ENCODE measurements around the gene IGF1R. TPM values are rescaled to one million over a fixed set of nuclear protein-coding genes. Genes with fewer than 3 reads are reported as not detected.

Gene IGF1R
- total RNA-seq, 2 experiments from 2014 or later: 21.5 to 23.4 TPM

GRCh38 chr15:98621021-98621420 is 27.3 kb upstream of the IGF1R start:
- POLR2A ChIA-PET: no interaction called here
- Mint-ChIP-seq H3K27me3 (peaks cover 50% of the 10 kb centered on the region), H3K4me3 (no peak overlapping the region), H3K36me3 (no peaks in the 10 kb centered on the region), H3K4me1 (no peaks in the 10 kb centered on the region), H3K27ac (no peak overlapping the region), H3K9me3 (no peaks in the 10 kb centered on the region)
- ATAC-seq (ENCODE audit: low read depth) (no peak), DNase-seq (no peak)

GRCh38 chr15:98625614-98626013 is 22.7 kb upstream of the IGF1R start:
- no peaks in the 10 kb centered on the region for H3K36me3 Mint-ChIP-seq

DNA sequence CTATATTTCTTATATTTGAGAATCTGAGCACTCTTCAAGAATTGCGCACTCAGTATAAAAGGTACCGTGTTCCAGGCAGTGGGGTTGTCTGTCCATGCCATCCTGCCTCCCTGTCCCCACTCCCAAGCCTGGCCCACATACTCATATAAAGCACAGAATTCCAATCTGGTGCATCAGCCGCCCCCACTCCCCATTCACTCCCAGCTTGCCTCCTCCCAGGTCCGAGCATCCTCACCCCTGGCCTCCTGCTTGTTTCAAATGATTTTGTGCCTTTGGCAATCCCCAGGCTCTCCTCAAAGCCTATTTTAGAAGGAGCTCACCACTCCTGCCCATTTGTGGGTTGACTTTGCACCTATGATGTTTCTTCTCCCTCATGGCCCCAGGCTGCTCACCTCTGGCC is 22.2 kb upstream of the IGF1R start:
- H3K9me3 Mint-ChIP-seq: no peaks in the 10 kb centered on the region
- H3K4me3 Mint-ChIP-seq: no peak overlapping the region
- POLR2A ChIA-PET: no interaction called here
- H3K27ac Mint-ChIP-seq: no peak overlapping the region
- H3K4me1 Mint-ChIP-seq: no peaks in the 10 kb centered on the region
- no peaks in the 10 kb centered on the region for H3K36me3 Mint-ChIP-seq
- peaks cover 58% of the 10 kb centered on the region for H3K27me3 Mint-ChIP-seq
- DNase-seq: no peak
- ATAC-seq (ENCODE audit: low read depth): no peak

More at GRCh38 chr15:98625614-98626013, 22.7 kb upstream of the IGF1R start:
- DNase-seq: no peak
- no peaks in the 10 kb centered on the region for H3K4me1 Mint-ChIP-seq
- H3K27ac Mint-ChIP-seq: no peak overlapping the region
- ATAC-seq (ENCODE audit: low read depth): no peak
- POLR2A ChIA-PET: no interaction called here
- H3K9me3 Mint-ChIP-seq: no peaks in the 10 kb centered on the region
- peaks cover 63% of the 10 kb centered on the region for H3K27me3 Mint-ChIP-seq
- no peak overlapping the region for H3K4me3 Mint-ChIP-seq

GRCh38 chr15:98628216-98628615 is 20.1 kb upstream of the IGF1R start:
- no peak overlapping the region for H3K4me3 Mint-ChIP-seq
- POLR2A ChIA-PET: no interaction called here
- no peak for ATAC-seq (ENCODE audit: low read depth)
- peaks cover 47% of the 10 kb centered on the region for H3K27me3 Mint-ChIP-seq
- no peaks in the 10 kb centered on the region for H3K4me1 Mint-ChIP-seq
- no peaks in the 10 kb centered on the region for H3K9me3 Mint-ChIP-seq
- no peaks in the 10 kb centered on the region for H3K36me3 Mint-ChIP-seq
- no peak overlapping the region for H3K27ac Mint-ChIP-seq
- DNase-seq: no peak

DNA sequence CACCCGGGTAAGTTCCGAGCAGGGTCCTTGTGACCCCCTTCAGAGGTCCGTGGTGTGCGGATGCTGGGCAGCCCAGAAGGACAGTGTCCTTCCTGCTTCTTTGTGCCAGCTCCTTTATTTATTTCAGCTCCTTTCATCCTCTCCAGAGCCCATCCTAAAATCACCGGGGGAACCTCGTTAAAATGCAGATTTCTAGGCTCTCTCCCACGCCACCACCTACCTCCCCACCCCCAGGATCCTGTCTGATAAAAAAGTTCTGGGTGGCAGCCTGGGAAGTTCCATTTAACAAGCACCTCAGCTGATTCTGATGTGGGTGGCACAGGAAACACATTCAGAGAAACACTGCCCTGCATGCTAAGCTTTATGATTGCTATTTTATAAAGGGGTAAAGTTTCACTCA is 12.5 kb upstream of the IGF1R start:
- no peak for ATAC-seq (ENCODE audit: low read depth)
- Mint-ChIP-seq H3K9me3 (no peaks in the 10 kb centered on the region), H3K27ac (no peak overlapping the region), H3K27me3 (peaks cover 11% of the 10 kb centered on the region), H3K4me3 (no peak overlapping the region), H3K4me1 (peaks cover 6% of the 10 kb centered on the region), H3K36me3 (no peaks in the 10 kb centered on the region)
- DNase-seq: no peak
- POLR2A ChIA-PET: interaction anchor here (0.7 kb wide), 1 partner anchor 9 kb away, joined by 6 read pairs; no protein-coding TSS in a partner anchor

- Mint-ChIP-seq H3K27ac (no peak overlapping the region), H3K4me3 (no peak overlapping the region), H3K9me3 (no peaks in the 10 kb centered on the region), H3K36me3 (no peaks in the 10 kb centered on the region), H3K4me1 (peaks cover 3% of the 10 kb centered on the region), H3K27me3 (peaks cover 42% of the 10 kb centered on the region)
- ATAC-seq (ENCODE audit: low read depth) (no peak), DNase-seq (no peak)
- POLR2A ChIA-PET: no interaction called here
Measured at GRCh38 chr15:98643115-98643514, 5.2 kb upstream of the IGF1R start.

DNA sequence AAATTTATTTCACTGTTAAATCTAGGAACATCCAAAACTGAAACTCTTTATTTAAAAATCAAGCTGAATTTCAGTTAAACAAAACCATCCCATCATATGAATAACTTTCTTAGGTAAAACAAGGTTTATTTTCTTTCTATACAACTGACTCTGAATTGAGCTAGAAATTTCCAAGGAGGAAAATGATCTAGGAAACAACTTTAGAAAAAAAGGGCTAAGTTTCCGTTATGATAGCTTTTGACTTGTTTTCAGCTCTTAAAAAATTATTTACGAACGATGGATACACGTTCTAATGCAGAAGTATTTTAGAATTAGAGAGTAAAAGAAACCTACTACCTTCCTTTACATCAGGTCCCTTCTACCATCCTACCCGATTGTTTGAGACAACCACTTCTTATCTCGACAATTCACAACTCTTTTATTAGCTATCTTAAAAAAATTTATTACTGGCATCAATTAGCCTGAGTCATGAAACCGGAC is 1.8 kb upstream of the IGF1R start:
- Mint-ChIP-seq H3K36me3 (no peaks in the 10 kb centered on the region), H3K9me3 (no peaks in the 10 kb centered on the region), H3K4me3 (peak overlapping the region; percentile 82), H3K4me1 (peaks cover 12% of the 10 kb centered on the region), H3K27ac (peak overlapping the region; percentile 66), H3K27me3 (peaks cover 49% of the 10 kb centered on the region)
- ATAC-seq (ENCODE audit: low read depth) (no peak), DNase-seq (no peak)
- POLR2A ChIA-PET: interaction anchor here (1.2 to 1.8 kb wide), 2 partner anchors 47 to 127 kb away, joined by 4 to 13 read pairs; no protein-coding TSS in a partner anchor

DNA sequence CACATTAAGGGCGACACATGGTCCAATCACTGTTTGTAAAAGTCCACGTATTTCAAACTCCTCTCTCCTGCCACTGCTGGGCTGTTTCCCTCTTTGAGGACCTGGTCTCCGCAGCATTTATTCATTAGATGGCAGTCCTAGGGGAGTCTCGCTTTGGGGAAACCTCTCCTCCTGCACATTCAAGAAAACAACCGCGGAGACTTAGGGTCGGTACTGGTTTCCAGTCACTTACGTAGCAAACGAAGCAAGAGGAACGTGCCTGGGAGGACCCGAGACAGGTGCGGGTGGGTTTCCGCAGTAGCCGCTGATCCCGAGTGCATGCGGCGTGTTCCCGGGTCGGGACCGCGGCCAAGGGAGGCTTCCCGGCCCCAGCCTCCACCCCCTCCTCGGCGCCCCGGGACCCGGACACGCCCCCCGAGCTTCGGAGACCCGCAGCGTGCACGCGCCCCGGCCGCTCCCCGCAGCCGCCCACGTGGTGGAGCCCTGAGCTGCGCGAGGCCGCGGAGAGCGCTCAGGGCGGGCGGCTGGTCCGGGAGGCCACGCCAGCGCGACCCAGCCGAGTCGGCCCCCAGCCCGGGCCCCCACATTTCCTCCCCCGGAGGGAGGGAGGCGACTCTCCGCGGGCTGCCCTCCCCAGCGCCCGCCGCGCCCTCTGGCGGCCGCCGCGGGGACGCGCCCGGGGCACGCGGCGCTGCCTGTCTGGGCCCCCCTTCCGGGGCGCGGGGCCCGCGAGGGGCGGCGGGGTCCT is 1.1 kb upstream of the IGF1R start:
- peak; percentile 49 for ATAC-seq (ENCODE audit: low read depth)
- Mint-ChIP-seq H3K36me3 (no peaks in the 10 kb centered on the region), H3K9me3 (no peaks in the 10 kb centered on the region), H3K4me1 (peaks cover 16% of the 10 kb centered on the region), H3K27me3 (peaks cover 49% of the 10 kb centered on the region), H3K4me3 (peak overlapping the region; percentile 82), H3K27ac (peak overlapping the region; percentile 66)
- POLR2A ChIA-PET: interaction anchor here (0.9 to 1.8 kb wide), 4 partner anchors 47 to 415 kb away, joined by 3 to 13 read pairs (median 4); no protein-coding TSS in a partner anchor
- peak; percentile 84 for DNase-seq

DNA sequence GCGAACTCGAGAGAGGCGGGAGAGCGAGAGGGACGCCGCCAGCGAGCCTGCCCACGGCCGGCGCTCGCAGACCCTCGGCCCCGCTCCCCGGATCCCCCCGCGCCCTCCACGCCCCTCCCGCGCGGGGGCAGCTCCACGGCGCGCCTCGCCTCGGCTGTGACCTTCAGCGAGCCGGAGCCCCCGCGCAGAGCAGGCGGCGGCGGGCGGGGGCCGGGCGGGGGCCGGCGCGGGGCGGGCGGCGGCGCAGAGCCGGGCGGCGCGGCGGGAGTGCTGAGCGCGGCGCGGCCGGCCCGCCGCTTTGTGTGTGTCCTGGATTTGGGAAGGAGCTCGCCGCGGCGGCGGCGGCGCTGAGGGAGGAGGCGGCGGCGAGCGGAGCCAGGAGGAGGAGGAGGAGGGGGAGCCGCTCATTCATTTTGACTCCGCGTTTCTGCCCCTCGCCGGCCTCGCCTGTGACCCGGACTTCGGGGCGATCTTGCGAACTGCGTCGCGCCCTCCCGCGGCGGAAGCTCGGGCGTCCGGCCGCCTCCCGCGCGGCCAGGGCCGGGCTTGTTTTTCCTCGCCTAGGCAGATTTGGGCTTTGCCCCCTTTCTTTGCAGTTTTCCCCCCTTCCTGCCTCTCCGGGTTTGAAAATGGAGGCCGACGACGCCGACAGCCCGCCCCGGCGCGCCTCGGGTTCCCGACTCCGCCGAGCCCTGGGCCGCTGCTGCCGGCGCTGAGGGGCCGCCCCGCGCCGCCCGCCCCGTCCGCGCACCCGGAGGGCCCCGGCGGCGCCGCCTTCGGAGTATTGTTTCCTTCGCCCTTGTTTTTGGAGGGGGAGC is 524 bp downstream of the IGF1R start:
- peak overlapping the region; percentile 87 for H3K4me3 Mint-ChIP-seq
- POLR2A ChIA-PET: interaction anchor here (0.6 to 0.9 kb wide), 2 partner anchors 49 to 239 kb away, joined by 4 to 8 read pairs; no protein-coding TSS in a partner anchor
- H3K27ac Mint-ChIP-seq: peak overlapping the region; percentile 90
- H3K27me3 Mint-ChIP-seq: peaks cover 46% of the 10 kb centered on the region
- peak; percentile 71 for DNase-seq
- ATAC-seq (ENCODE audit: low read depth): peak; percentile 11
- no peaks in the 10 kb centered on the region for H3K9me3 Mint-ChIP-seq
- H3K36me3 Mint-ChIP-seq: no peaks in the 10 kb centered on the region
- peaks cover 26% of the 10 kb centered on the region for H3K4me1 Mint-ChIP-seq

- peak; percentile 3 for ATAC-seq (ENCODE audit: low read depth)
- Mint-ChIP-seq H3K4me1 (peaks cover 28% of the 10 kb centered on the region), H3K4me3 (peak overlapping the region; percentile 88), H3K9me3 (no peaks in the 10 kb centered on the region), H3K27ac (no peak overlapping the region), H3K36me3 (no peaks in the 10 kb centered on the region), H3K27me3 (peaks cover 40% of the 10 kb centered on the region)
- POLR2A ChIA-PET: interaction anchor here (0.6 to 1.0 kb wide), 3 partner anchors 49 to 238 kb away, joined by 3 to 8 read pairs (median 4); no protein-coding TSS in a partner anchor
- DNase-seq: peak; percentile 70
Measured at GRCh38 chr15:98649472-98650416, 1.4 kb downstream of the IGF1R start.

DNA sequence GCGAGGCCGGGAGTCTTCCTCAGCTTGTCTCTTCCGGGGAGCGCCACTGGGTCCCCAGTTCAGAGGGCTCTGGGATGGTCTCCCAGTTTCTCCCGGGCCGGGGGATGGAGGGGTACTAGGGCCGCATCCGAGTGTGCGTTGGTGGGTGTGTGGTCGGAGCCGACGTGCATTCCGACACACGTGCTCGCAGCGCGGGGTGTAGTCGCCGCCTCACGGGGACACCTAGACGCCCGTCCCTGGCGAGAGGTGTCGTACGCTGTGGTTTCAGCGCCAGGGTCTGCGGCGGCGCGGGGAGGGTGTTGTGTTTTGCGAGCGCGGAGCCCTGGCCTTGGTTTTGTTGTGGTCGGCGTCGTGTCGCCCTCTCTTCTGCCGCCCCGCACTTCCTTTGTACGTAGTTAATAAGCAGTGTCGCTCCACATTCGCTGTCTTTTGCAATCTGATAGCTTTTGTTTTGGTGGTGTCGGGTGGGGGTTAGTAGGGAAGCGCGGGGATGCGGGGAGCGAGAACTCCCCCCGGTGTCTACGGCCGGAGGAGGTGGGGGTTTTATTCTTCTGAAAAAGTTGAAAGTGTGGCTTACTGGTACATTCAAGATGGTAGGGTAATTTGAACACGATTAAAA is 2.2 kb downstream of the IGF1R start:
- peaks cover 28% of the 10 kb centered on the region for H3K4me1 Mint-ChIP-seq
- no peak for ATAC-seq (ENCODE audit: low read depth)
- peaks cover 35% of the 10 kb centered on the region for H3K27me3 Mint-ChIP-seq
- DNase-seq: no peak
- H3K9me3 Mint-ChIP-seq: no peaks in the 10 kb centered on the region
- peak overlapping the region; percentile 82 for H3K27ac Mint-ChIP-seq
- H3K4me3 Mint-ChIP-seq: peak overlapping the region; percentile 88
- POLR2A ChIA-PET: interaction anchor here (1.0 kb wide), 1 partner anchor 50 kb away, joined by 3 read pairs; no protein-coding TSS in a partner anchor
- H3K36me3 Mint-ChIP-seq: no peaks in the 10 kb centered on the region

DNA sequence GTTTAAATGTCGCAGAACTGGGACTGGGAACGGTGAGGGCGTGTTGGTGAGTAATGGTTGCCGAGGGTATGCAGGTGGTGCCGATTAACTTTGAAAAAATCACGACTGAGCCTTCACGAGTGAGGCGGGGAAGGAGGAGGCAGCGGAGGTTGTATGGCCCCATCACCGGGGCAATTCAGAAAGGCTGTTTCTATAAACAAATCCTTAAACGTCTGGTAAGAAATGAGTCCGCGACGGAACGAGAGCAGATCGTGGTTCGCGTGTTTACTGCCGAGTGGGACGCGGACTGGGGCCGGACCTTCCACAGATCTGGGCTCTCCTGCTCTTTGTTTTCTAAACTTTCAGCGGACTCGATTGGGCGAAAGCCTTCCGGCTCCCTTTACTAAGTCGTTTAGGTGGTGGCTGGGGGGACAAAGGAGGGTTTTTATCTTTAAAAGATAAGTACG is 2.7 kb downstream of the IGF1R start:
- H3K36me3 Mint-ChIP-seq: no peaks in the 10 kb centered on the region
- H3K4me3 Mint-ChIP-seq: peak overlapping the region; percentile 88
- no peaks in the 10 kb centered on the region for H3K9me3 Mint-ChIP-seq
- H3K4me1 Mint-ChIP-seq: peaks cover 28% of the 10 kb centered on the region
- H3K27me3 Mint-ChIP-seq: peaks cover 30% of the 10 kb centered on the region
- ATAC-seq (ENCODE audit: low read depth) (no peak), DNase-seq (peak; percentile 47)
- POLR2A ChIA-PET: interaction anchor here (1.3 kb wide), 1 partner anchor 51 kb away, joined by 5 read pairs; no protein-coding TSS in a partner anchor
- peak overlapping the region; percentile 82 for H3K27ac Mint-ChIP-seq
